HG02623 (cell line): ENCODE data around the gene FAM131C.
"Not testable (repeated sequence)": the region's sequence is repeated elsewhere in the genome, so short reads cannot be mapped to it uniquely, and the experiment has no call there.

Experiments
- ATAC-seq: cut with Tn5 transposase; IDR thresholded peaks from one replicate; pipeline ENCODE4 v1.9.1; 2021; ENCODE audit warnings: moderate library complexity; ENCODE audit not compliant: unreplicated experiment

FAM131C gene

DNA sequence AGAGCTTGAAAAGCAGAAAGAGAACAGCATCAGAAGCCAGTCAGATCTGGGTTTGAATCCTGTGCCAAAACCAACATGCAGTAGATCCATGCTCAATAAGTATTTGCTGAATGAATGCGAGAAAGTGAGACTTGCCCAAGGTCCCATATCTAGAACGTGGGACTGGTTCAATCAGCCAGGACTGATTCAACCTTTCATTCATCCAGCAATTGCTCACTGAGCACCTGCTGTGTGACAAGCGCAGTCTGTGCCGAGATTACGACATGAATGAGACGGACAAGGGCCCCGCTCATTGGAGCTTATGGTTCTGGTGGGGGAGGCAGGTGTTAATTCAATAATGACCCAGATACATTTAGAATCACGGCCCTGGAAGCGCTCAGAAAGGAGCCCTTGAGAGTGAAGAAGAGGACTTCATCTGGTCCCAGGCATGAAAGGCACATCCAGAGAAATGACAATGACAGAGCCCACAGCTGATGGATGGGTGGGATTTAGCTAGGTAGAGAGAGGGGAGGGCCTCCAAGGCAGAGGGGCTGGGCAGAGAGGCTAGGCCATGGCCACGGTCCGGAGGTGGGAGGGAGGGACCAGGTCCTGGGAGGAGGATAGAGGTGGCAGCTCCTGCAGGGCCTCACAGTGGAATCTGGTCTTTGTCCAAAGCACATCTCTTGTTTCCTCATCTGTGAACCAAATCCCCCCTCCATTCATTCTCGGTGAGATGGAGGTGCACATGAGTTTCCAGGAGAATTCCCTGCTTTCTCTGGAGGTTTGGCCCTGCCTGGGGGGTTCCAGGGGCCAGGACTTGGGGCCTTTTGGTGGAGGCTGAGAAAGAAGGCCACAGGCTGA is 4.2 kb upstream of the FAM131C start:
- no peak for ATAC-seq

DNA sequence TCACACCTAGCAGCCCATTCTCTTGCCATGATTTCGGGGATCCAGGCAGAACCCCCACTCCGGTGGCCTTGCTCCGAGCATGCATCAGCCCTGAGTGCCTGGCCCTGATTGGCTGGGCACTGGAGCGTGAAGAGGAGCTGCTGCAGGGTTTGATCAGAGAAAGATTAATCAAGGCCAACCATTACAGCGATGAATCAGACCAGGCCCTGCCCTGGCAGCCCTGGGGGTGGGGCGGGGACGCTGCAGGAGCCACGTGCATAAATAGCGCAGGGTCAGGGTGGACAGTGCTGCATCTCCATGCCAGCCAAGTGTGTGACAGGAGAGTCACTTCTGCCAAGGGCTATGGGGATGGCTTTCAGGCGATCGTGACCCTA is 3.4 kb upstream of the FAM131C start:
- no peak for ATAC-seq

DNA sequence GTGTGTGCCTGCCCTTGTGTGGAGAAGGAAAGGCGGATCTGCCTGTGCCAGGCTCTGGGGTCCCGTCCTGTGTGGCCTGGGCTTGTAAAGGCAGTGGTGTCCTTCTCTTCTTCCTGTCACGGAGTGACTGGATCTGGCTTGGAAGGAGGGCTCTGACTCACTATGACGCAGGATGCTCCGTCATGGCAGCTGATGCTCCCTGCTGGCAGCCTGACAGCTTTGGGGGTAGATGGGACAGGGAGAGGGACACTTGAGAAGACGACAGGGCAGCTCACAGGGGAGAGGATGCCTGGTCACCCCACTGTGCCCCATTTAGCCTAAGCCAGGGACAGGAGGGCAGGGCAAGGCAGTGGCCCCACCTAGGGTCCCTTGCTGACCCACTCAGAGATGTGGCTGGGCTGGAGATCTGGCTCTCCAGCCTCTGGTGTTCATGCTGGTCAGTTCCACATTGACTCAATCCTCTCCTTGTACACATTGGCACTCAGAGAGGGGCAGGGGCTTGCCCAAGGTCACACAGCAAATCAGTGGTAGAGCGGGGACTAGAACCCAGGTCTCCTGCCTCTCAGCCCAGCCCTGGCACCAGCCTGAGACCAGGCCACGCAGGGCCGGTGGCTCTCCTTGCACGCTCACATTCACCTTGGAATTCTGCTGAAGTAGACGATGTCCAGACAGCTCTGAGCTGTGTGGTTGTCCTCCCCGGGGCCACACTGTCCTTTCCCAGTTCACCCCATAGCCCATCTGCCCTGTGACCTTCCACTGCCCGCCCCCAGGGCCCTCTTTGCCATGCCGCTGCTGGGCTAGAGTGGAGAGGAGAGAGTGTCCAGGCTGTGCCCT is 2.8 kb upstream of the FAM131C start:
- no peak for ATAC-seq

DNA sequence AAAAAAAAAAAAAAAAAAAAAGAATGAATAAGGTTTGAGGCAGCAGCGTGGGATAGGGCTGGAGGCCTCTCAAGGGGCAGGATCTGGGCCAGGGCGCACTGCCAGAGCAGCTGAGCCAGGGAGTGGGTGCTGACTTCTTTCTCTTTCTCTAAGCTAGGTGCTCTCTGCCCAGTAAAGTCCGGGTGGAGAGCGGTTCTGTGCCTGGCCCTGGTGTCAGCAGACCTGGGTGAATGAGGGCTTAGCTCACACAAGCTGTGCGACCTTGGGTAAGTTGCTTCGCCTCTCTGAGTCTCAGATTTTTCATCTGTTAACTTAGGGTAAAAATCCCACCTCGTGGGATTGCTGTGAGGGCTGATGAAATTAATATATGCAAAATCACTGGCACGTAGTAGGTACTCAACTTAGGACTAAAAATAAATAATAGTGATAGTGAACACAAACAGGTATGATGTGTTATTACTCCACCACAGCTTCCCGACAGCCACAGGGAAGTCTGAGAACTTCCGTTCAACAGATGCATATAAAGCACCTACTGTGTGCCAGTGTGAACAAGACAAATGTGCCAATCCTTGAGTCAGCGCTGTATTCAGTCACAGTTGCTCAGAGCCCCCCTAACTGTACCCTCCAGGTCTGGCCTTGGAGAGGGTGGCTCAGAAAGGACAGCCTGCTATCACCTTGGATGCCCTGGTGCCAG is 2.0 kb upstream of the FAM131C start:
- no peak for ATAC-seq

DNA sequence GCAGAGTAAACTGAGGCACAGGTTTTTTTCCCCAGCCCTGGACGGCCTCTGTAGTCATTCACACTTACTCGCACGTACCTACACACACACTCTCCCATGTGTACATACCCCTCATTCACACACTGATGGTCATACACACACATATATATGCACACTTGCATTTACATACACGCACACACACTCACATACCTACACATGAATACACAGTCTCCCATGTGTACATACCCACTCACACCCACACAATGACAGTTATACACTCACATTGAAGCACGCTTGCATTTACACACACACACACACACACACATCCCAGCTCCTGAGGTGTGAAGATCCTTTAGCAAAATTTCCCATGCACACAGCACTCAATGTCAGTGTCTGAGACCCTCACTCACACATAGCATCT is 766 bp upstream of the FAM131C start:
- no peak for ATAC-seq

DNA sequence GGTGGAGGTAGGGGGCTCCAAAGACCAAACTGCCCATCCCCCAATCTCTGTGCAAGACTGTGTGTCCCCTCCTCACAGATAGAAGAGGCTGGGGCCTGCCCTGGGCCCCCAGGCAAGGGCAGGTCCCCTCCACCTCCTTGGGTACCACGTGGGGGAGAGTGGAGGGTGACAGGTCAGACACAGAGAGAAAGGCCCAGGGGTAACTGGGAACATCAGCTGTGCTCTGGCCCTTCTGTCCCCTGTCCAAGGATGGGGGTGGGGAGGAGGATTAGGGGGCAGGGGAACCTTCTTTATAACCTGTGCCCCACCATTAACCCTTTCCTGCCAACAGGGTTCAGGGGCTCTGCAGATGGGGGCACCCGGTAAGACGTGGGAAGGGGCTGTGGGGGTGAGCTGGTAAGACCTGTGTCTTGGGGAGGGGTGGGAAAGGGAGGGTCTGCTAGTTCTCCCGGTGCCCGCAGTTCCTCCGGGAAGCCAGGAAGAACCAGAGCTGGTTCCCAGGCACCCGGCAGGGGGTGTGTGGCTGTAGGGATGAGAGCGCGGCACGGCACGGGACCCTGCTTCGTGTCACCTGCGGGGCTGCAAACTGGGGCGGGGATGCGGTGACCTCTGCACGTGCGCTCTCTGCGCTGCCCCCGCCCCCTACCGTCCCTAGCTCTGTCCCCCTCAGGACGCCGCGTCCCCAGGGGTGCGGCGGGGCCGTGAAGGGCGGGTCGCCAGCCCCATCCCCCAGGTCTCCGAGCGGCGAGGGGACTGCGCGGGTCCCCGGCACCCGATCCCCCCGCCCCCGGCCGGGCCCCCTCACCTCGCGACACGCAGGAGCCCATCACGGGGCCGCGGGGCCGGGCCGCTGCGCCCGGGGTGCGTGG is 601 bp downstream of the FAM131C start:
- no peak for ATAC-seq

DNA sequence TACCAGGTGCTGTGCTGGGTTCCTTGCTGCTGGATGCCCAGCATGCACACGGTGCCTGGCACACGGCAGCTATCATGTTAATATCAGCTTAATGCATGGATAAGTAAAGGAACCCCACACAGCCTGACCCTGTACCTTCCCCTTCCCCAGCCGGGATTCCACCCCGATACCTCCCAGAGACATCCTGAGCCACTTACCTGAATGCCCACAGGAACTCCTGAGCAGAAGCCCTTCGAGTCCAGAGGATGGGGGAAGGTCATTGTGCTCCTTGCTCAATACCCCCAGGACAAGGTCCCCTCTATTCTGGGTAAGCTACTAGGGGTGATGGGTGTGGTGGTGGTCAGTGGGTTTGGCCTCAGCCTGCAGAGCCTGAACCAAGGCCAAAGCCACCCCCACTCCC is 1.4 kb downstream of the FAM131C start:
- ATAC-seq = no peak

DNA sequence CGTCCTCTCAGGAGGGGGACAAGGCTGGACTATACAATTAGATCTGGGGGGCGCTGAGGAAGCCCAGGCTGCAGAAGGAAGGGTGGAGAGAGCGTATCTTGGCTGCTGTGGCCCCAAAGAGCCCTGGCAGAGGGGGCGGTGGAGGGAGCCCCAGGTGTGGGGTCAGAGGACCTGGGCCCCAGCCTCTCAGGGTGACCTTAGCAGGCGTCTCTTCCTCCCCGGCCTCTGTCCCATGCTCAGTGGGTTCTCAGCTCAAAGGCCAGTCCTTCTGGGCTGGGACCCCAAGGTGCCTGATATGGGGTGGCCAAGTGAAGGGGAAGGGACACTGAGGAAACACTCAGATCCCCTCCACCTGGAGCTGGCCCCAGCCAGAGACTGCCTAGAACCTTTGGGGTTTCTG is 1.8 kb downstream of the FAM131C start:
- ATAC-seq = no peak

DNA sequence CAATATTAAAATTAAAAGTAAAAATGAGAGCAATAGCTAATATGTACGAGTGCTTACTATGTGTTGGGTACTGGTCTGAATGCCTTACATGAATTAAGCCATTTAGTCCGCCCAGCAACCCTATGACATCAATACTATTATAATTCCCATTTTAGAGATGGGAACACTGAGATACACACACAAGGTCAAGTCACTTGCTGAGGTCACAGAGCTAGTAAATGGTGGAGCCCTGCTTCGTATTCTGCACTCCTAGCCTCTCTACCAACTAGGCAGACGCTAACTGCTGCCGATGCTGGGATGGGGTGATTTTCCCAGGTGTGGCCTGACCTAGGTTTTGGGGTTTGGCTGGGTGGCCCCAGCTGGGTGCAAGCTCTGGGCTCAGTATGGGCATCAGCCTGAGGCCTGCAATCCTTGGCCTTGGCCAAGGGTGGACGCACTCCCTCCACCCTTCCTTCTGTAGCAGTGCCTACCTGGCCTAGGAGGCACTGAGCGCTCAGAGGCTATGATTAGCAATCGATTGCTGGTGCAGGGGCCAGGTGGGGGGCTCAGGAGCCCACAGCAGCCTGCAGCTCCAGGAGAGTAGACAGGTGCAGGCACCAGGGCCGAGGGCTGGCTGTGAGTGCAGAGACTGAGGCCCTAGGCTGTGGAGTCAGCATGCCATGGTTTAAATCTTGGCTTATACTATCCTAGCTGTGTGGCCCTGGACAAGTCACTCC is 2.7 kb downstream of the FAM131C start:
- ATAC-seq = no peak

DNA sequence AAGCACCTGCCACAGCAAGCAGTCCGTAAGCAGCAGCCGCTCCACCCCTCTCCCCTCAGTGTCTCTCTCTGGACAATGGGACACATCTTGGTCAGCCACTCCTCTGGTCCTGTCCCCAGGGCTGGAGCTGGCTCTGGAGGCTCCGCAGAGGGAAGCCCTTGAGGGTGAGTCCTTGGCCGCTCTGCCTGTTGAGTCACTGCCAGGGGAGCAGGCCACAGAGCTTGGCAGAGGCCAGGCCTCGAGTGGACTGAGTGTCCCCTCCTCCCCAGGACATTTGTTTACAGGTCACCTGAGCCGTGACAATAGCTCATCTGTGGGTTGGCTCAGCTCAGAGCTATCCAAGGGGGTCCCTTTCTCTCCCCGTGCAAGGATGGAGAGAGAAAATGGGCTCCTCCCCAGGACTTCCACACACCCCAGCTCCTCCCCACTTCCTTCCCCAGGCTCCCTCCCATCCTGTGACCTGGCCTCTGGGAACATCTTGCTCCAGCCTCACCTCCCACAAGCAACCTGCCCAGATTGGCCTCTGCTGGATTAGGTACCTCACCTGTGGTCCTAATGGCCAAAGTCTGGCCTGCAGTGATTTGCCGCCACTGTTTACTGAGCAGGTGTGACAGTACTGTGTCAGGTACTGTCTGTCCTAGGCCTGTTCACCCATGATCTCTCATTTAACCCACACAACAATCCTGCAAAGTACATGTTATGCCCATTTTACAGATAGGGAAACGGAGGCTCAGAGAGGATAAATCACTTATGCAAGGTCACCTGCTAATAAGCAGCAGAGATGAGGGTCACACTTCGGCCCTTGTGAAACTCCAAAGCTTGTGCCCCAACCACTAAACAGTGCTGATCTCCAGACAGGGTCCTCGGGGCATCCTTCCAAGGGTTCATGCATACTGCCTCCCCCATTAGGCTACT is 4.8 kb downstream of the FAM131C start:
- ATAC-seq = no peak

DNA sequence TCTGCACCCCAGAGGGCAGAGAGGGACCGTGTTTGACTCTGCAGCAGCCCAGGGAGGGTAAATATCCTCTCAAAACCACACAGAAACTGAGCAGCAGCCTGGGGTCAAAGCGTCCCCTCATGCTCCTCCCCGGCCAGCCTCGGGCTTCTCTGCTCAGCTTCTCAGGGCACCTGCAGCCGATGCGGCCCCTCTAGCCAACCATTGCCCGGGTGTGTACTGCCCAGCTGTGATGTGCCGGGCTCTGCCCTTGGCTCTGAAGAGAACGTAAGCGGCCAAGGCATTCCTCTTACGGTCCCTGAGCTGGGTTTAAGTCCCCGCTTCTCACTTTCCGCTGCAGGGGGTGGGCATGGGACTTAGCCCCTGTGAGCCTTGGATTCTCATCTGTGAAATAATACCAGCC is 5.5 kb downstream of the FAM131C start:
- no peak for ATAC-seq

DNA sequence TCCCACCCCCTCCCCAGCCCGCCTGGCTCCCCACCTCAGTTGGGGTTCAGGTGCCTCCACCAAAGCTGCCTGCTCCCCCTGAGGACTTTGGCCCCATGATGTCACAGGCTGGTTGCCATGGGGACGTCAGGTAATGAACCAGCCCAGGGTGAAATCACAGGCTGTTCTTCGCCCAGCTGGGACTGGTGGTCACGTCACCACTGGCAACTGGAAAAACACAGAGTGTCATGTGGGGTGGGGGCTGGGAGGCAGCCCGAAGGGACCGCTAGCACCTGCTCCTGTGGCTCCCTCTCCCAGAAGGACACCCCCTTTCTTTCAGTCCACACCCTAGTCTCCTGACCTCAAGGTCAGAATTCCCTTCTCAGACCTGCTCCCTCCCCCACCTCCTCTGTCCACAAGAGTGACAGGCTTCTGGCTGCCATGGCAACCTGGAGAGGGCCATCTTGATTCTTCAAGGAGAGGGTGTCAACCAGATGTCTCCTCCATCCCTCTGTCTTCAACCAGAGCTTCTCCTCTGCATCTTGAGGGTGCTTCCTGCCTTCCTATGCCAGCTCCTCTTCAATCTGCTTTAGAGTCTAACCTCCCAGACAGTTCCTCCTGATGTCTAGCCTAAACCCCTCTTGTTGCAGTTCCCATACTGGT is 6.2 kb downstream of the FAM131C start:
- ATAC-seq = no peak

DNA sequence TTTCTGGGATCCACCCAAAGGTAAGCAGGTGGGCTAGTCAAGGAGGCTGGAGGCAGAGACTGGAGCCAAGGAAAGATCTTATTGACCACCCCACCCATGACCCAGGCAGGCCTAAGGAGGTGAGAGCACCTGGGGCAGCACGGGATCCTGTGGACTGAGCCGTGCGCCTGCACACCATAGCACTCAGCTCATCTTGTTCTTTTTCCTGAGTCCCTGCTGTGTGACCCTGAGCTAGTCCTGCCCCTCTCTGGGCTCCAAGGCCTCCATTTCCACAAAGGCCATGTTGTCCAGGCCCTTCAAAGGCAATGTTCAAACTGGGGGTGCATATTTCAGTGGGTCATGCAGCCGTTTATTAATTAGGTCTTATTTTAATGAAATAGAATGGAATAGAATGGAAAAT is 7.2 kb downstream of the FAM131C start:
- no peak for ATAC-seq

DNA sequence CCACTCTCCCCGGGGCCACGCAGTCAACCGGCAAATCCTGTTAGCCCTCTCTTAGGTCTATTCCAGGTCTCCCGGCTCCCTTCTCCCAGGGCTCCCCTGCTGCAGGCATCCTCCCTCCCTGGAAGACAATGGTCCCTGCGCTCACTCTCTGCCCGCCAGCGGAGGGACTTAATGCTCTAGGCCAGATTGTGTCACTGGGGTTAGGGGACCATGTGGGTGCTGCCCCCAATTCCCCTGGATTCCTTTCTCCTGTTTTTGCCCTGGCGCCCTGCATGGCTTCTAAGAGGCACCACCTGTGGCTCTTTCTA is 8.2 kb downstream of the FAM131C start:
- no peak for ATAC-seq

DNA sequence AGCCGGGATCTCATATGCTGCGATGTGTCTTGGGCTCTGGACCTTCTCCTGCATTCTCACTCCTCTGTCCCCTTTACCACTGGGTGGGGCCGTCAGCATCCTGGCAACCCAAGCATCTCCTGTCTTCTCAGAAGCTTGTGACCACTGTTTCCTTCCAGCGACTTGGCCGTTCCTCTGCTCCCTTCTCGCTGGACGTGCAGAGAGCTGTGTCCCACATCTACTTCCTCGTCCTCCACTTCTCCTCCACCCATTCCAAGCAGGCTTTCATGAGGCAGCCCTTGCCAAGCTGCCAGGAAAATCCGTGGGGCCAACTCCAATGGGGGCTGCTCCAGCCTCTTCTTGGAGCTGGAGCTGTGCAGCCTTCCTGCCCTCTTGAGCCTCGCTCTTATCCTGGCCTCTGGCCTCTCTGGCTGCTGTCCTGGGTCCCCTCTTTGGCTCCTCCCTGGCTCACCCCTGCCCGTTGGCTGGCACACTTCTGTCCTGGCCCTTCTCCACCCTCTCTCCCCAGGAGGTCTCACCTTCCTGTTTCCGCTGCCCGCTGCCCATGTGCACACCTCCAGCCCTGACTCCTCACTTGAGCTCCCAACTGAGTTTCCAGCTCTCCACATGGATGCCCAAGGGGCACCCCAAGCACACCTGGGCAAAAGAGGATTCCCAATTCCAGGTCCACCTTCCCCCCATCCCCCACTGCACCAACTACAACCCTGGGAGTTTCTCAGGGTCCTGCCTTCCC is 8.7 kb downstream of the FAM131C start:
- no peak for ATAC-seq

DNA sequence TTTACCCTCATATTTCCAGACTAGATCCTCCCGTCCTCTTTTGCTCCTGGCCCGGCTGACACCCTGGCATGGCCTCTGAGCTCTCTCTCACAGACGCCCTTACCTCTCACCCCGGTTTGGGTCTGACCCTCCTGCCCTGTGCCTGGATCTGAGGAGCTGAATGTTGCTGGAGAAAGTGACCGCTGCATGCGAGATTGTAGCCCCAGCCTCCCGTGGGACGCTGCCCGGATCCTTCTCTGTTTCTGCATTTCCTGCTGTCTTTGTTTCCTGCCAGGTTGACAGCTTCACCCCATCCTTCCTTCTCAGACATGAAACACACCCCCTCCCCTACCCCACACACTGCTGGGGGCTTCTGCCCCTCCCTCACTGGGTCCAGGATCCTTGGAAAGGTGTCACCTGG is 9.5 kb downstream of the FAM131C start:
- no peak for ATAC-seq

DNA sequence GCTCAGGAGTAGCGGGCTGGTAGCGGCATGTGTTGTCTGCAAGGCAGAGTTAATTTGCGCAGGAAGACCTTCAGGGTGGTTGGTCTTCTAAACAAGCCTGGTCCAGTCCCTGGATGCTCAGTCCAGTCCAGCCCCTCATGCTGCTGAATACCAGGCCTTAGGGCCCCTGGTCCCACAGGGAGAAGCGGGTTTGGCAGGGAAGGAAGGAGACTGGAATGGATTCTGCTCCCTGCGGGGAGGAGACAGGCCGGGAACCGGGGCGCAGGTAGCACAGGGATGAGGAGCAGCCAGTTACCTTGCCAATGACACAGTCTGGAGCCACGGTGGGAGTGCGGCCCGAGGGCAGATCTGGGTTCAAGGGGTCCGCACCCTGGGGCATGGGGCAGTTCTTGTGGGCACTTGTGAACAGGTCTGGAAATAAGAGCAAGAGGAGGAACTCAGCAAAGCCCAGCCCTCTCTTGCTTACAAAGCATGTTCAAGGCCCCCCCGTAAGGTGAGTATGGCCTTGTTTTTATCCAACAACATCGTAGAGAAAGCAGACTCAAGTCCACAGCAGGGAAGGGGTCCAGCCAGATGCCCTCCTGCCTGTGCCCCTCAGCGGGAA is 10.1 kb downstream of the FAM131C start:
- no peak for ATAC-seq

DNA sequence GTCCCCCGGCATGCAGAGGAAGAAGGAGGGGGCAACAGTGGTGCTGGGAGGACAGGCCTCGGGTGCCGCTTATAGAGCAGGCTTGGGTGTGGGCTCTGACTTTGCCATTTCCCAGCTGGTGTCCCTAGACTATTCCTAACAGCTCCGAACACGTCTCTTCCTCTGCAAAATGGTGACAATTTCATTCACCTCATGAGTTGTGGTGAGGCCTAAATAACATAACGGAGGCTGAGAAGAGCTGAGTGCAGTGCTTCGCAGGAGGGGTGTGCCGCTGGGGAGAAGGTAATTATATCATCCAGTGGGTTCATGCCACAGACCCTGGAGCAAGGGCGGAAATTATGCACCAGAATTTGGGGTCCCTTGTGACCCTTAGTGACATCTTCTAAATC is 10.8 kb downstream of the FAM131C start:
- not testable (repeated sequence) for ATAC-seq
